ENCODE results near the gene DESI2.
"Not testable (repeated sequence)": the region's sequence is repeated elsewhere in the genome, so short reads cannot be mapped to it uniquely, and the experiment has no call there.

Gene DESI2

DNA sequence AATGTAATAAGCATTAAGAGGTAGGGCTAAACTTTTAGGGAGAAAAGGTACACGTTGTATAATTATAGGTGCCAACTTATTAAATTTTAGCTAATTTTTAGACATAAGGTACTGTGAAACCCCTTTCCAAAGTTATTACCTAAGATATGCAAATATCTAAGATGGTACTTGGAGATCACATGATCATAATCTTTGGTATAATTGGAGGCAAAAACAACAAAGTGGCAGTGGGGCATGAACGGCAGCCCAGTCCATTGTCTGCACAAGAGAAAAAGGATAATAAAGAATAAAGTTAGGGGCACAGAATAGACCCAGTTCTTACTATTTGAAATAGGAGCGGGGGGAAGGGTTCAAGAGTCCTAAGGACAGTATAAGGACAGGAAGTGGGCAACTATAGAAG is 51.2 kb downstream of the DESI2 start:
- no peak for DNase-seq

GRCh38 chr1:244705261-244706234 is 52.6 kb downstream of the DESI2 start:
- DNase-seq = no peak

DNA sequence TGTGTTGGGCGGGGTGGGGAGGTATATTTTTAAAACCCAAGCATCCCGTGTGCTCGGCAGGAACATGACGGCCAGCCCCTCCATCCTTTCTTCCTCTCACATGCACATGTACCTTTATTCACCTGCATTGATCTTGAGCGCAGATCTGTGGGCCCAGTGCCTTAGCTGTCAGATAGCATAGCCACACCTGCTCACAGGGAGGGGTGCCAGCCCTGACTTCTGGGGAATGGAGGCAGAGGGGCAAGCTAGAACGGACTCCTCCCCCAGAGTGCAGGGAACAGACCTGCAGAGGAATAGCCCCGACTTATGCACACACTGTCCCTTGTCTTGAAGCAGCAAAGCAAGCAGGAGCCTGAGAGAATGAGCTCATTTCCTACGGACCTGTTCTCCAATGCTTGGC is 56.1 kb downstream of the DESI2 start:
- DNase-seq = no peak

DNA sequence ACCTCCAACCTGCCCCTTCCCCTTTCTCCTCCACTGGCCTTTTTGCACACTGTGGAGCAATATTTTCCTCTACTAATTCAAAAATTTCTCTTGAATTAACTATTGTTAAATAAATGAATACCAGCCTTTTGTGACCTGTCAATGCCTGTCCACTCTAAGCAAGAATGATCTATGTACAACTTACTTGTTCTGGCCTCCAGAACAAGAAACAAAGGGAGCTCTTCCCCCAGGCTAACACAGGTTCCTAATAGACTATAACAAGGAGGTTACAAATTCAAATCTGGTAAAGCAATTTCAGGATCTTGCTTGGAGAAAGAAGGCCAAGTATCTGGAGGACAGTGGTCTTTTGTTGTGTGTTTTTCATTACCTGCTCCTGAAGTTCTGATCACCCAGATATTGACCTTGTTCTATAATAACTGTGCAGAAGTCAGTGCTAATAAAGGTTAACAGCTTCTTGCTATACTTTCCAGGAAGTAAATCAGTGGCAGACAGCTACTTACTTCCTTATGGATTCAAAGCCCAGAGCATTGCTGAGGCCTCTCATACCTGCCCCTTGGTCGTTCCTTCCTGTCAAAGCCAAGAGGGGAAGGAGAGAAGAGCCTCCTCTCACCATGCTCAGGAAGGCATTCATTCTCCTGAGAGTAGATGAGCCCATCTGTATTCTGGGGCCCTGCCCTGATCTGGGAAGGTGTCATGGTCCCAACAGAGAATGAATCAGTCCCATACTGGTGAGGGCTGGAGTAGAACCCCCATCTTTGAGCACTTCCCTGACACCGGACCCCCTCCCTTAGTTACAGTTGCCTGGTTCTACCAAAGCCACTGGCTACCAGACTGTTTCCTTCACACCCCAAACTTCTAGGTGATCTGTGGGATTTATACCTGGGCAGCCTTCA is 56.8 kb downstream of the DESI2 start:
- DNase-seq = no peak

GRCh38 chr1:244710474-244711062 is 57.6 kb downstream of the DESI2 start:
- DNase-seq = no peak

- no peak for DNase-seq
These were observed 59.7 kb downstream of the DESI2 start for GRCh38 chr1:244712669-244713068.

GRCh38 chr1:244713332-244713731 is 60.4 kb downstream of the DESI2 start:
- no peak for DNase-seq

DNA sequence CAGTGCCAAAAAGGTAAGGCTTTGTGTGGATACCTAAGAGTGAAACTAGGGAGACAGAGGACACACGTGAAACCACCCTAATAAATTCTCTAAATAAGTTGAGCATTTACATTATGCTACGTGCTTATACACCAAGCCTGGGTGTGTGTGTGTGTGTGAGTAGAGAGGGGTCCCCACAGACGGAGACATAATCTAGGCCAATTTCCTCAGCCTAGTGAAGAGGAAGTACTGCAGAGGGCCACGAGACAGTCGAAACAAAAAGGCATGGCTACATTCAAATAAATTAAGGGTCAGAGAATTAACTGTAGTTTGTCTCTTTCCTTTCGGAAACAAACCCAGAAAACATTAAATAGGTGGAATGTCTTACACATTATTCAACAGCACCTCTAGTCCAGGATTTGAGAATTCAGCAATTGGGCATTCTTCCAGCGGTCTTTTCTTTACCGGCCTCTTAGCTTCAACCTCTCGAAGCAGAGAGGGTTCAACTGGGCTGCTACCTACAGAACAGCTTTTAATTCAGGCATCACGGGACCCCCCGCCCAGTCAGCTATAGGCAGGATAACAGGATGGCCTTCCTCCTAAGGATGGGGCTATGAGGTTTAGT is 75.0 kb downstream of the DESI2 start:
- DNase-seq = no peak

GRCh38 chr1:244730153-244730933 is 77.4 kb downstream of the DESI2 start:
- peak in 27 of 56 donors; percentile 4 to 58 (median 18) for DNase-seq

DNA sequence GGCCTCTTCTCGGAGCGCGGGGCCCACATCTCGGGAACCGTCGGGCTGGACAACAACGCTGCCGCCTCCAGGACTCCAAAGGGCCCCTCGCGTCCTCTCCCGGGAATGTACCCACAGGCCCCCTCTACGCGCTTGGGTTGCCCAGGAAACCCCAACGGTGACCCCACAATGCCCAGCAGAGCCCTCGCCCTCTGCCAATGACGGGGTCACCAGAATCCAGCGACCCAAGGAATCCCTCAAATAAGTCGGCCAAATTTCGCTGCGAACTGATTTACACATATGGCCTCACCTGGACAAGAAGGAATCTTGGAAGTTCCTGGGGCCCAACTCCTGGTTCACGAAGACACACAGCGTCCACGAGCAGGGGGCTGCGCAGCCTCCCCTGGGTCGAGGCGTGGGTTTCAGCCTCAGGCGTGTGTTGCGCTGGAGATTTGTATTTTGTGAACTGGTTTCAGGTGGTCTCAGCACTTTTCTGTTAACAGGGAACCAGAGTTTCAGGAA is 78.1 kb downstream of the DESI2 start:
- peak in 2 of 56 donors; percentile 15 to 23 for DNase-seq

- DNase-seq = no peak
These were observed 78.7 kb downstream of the DESI2 start for GRCh38 chr1:244731651-244732050.

GRCh38 chr1:244732851-244733450 is 80.0 kb downstream of the DESI2 start:
- no peak for DNase-seq

- no peak for DNase-seq
These were observed 82.5 kb downstream of the DESI2 start for GRCh38 chr1:244735404-244735803.

DNA sequence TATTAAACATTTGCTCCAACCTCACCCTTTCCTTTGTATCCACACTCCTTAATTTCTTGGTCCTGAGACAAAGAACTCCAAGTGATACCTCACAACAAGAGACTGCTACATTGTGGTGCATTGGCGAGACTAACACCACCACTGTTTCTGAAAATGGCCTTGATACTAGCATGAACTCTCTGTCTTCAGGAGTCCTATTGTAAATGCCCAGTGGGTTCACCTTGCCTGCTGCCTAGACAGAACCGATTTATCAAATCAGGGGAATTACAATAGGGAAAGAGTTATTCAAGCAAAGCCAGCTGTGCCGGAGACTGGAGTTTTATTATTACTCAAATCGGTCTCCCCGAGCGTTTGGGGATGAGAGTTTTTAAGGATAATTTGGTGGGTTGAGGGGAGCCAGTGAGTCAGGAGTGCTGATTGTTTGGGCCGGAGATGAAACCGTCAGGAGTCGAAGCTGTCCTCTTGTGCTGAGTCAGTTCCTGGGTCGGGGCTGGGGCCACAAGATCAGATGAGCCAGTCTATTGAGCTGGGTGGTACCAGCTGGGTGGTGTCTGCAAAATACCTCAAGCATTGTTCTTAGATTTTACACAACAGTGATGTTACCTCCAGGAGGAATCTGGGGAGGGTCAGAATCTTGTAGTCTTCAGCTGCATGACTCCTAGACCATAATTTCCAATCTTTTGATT is 83.1 kb downstream of the DESI2 start:
- no peak for DNase-seq

DNA sequence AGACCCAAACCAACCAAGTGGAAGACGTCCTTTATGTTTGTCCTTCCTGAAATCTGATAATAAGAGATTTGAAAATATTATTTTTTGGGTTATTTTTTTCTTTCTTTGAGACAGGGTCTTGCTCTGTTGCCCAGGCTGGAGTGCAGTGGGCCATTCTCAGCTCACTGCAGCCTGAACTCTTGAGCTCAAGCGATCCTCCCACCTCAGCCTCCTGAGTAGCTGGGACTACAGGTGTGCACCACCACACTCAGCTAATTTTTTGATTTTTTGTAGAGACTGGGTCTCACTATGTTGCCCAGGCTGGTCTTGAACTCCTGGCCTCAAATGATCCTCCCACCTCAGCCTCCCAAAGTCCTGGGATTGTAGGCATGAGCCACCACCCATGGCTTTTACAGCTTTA is 86.2 kb downstream of the DESI2 start:
- not testable (repeated sequence) for DNase-seq

DNA sequence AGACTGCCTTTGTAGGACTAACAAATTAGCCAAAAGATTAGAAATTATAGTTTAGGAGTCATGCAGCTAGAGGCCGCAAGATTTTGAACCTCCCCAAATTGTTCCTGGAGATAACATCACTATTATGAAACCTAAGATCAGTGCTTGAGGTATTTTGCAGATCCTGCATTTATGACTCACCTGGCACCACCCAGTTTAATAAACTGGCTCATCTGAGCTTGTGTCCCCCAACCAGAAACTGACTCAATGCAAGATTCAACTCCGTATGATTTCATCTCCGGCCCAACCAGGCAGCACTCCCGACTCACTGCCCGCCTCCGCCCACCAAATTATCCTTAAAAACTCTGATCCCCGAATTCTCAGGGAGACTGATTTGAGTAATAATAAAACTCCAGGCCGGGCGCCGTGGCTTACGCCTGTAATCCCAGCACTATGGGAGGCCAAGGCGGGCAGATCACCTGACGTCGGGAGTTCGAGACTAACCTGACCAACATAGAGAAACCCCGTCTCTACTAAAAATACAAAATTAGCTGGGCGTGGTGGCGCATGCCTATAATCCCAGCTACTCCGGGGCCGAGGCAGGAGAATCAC is 87.2 kb downstream of the DESI2 start:
- DNase-seq = peak in 4 of 56 donors; percentile 5 to 27 (median 10)

DNA sequence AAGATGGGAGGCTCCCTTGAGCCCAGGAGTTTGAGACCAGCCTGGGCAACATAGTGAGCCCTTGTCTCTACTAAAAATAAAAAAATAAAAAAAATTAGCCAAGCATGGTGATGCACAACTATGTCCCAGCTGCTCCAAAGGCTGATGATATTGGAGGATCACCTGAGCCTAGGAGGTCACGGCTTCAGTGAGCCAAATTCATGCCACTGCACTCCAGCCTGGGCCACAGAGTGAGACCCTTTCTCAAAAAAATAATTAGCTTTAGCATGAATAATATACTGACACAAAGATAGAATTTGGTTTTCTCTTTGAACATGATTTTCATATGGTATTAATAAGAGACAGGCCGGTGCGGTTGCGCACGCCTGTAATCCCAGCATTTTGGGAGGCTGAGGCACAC is 88.8 kb downstream of the DESI2 start:
- DNase-seq = no peak

DNA sequence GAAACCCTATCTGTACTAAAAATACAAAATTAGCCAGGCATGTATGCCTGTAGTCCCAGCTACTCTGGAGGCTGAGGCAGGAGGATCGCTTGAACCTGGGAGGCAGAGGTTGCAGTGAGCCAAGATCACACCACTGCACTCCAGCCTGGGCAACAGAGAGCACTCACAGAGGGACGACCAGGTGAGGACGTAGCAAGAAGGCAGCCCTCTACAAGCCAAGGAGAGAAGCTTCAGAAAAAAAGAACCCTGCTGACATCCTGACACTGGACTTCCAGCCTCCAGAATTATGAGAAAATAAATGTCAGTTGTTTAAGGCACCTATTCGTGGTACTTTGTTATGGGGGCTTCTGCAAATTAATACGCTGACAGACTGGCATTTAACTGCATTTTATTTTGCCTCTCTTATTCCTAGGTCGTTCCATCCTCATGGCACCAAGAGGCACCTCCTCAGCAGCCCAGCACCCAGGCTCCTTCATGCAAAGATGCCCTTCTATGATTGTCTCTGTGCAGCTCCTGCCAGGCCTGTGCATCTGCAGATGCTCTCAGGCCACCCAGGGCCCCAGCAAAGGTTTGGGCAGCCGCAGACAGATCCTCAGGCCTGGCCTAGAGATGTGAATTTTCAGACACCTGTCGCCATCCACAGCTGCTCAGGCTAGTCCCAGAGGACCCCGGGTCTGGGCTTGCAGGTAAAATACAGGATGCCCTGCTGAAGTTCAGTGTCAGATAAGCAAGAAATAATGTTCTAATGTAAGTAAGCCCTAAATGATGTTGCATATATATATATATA is 96.5 kb downstream of the DESI2 start:
- DNase-seq = no peak
